NT2/D1 (cell line): ENCODE results near the gene BIRC6.

ENCODE experiments used
- SUZ12 ChIP-seq: IDR thresholded peaks from 2 replicates; pipeline ENCODE4 v1.6.1; 2011; ENCODE audit not compliant: insufficient read length, insufficient read depth; ENCODE audit errors: extremely low read depth
- YY1 ChIP-seq: IDR thresholded peaks from 2 replicates; pipeline ENCODE4 v1.6.1; 2011; ENCODE audit not compliant: insufficient read length, insufficient read depth

- TF ChIP-seq SUZ12: no peak
- TF ChIP-seq YY1: no peak
Observed at GRCh38 chr2:32611366-32611765, 254.5 kb downstream of the BIRC6 start.
